ENCODE measurements around the gene ZNF414.

The ZNF414 gene

DNA sequence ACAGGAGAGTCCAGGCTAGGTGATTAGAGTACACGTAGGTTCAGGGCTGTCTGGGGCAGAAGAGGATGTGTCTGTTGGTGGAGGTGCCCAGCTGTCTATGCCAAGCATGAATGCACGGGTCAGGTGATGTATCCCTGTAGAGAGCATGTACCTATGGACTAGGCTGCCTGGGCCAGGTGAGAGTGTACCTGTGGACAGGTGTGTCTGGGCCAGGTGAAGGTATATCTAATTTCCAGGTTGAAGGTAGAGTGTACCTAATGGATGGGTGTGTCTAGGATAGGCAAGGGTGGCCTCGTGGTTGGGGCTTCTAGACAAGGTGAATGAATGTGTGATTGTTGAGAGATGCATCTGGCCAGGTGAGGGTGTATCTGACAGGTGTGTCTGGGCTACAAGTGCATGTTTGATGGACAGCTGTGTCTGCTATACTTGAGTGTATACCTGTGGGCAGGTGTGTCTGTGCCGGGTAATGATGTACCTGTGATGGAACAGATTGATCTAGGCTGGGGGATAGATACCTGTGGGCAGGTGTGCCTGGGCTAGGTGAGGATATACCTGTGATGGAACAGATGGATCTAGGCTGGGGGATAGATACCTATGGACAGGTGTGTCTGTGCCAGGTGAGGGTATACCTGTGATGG lies 15.5 kb upstream of the ZNF414 start:
- TF ChIP-seq, protein P1, sequence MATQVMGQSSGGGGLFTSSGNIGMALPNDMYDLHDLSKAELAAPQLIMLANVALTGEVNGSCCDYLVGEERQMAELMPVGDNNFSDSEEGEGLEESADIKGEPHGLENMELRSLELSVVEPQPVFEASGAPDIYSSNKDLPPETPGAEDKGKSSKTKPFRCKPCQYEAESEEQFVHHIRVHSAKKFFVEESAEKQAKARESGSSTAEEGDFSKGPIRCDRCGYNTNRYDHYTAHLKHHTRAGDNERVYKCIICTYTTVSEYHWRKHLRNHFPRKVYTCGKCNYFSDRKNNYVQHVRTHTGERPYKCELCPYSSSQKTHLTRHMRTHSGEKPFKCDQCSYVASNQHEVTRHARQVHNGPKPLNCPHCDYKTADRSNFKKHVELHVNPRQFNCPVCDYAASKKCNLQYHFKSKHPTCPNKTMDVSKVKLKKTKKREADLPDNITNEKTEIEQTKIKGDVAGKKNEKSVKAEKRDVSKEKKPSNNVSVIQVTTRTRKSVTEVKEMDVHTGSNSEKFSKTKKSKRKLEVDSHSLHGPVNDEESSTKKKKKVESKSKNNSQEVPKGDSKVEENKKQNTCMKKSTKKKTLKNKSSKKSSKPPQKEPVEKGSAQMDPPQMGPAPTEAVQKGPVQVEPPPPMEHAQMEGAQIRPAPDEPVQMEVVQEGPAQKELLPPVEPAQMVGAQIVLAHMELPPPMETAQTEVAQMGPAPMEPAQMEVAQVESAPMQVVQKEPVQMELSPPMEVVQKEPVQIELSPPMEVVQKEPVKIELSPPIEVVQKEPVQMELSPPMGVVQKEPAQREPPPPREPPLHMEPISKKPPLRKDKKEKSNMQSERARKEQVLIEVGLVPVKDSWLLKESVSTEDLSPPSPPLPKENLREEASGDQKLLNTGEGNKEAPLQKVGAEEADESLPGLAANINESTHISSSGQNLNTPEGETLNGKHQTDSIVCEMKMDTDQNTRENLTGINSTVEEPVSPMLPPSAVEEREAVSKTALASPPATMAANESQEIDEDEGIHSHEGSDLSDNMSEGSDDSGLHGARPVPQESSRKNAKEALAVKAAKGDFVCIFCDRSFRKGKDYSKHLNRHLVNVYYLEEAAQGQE (IDR thresholded peaks at IDR 0.05; ENCODE audit: insufficient replicate concordance, low read depth) = no peak
- TF ChIP-seq GABPA (IDR thresholded peaks at IDR 0.05; ENCODE audit: low read depth) (no peak), POLR2AphosphoS5 (IDR thresholded peaks at IDR 0.05; ENCODE audit: low read depth) (no peak), SPI1 (IDR thresholded peaks at IDR 0.05; ENCODE audit: borderline replicate concordance, low read depth) (no peak)
- TF ChIP-seq, protein P2, sequence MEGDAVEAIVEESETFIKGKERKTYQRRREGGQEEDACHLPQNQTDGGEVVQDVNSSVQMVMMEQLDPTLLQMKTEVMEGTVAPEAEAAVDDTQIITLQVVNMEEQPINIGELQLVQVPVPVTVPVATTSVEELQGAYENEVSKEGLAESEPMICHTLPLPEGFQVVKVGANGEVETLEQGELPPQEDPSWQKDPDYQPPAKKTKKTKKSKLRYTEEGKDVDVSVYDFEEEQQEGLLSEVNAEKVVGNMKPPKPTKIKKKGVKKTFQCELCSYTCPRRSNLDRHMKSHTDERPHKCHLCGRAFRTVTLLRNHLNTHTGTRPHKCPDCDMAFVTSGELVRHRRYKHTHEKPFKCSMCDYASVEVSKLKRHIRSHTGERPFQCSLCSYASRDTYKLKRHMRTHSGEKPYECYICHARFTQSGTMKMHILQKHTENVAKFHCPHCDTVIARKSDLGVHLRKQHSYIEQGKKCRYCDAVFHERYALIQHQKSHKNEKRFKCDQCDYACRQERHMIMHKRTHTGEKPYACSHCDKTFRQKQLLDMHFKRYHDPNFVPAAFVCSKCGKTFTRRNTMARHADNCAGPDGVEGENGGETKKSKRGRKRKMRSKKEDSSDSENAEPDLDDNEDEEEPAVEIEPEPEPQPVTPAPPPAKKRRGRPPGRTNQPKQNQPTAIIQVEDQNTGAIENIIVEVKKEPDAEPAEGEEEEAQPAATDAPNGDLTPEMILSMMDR (IDR thresholded peaks at IDR 0.05; ENCODE audit: insufficient read depth, low read length) = no peak
- DNase-seq (ENCODE audit: low read depth in 1 of 2, low spot score in 1 of 2) = no peak
- Histone ChIP-seq H3K27me3 (ENCODE audit: insufficient read depth, poor library complexity, severe bottlenecking) (no peaks in the 10 kb centered on the region), H3K4me3 (replicated peaks; ENCODE audit: insufficient read depth, low read length) (no peak overlapping the region), H3K27ac (replicated peaks) (no peak overlapping the region)

DNA sequence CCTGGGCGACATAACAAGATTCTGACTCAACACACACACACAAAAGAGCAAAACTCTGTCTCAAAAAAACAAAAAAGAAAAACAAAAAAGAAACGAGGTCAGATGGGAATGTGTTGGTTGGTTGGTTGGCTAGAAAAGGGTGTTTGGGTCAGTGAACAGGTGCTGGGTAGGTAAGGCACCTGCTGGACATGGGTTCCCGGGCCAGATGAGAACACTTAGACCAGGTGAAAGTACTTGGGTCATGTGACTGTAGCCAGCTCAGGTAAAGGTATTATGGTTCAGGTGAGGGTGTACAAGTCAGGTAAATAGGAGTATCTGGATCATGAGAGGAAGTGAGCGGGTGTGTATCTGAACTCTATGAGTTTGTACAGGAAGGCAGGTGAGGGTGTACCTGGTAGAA lies 14.5 kb upstream of the ZNF414 start:
- DNase-seq (ENCODE audit: low read depth in 1 of 2, low spot score in 1 of 2) = no peak
- no peak overlapping the region for H3K4me3 ChIP-seq (replicated peaks; ENCODE audit: insufficient read depth, low read length)
- no peak overlapping the region for H3K27ac ChIP-seq (replicated peaks)
- TF ChIP-seq POLR2AphosphoS5 (IDR thresholded peaks at IDR 0.05; ENCODE audit: low read depth) = no peak
- H3K27me3 ChIP-seq (ENCODE audit: insufficient read depth, poor library complexity, severe bottlenecking) = no peaks in the 10 kb centered on the region

DNA sequence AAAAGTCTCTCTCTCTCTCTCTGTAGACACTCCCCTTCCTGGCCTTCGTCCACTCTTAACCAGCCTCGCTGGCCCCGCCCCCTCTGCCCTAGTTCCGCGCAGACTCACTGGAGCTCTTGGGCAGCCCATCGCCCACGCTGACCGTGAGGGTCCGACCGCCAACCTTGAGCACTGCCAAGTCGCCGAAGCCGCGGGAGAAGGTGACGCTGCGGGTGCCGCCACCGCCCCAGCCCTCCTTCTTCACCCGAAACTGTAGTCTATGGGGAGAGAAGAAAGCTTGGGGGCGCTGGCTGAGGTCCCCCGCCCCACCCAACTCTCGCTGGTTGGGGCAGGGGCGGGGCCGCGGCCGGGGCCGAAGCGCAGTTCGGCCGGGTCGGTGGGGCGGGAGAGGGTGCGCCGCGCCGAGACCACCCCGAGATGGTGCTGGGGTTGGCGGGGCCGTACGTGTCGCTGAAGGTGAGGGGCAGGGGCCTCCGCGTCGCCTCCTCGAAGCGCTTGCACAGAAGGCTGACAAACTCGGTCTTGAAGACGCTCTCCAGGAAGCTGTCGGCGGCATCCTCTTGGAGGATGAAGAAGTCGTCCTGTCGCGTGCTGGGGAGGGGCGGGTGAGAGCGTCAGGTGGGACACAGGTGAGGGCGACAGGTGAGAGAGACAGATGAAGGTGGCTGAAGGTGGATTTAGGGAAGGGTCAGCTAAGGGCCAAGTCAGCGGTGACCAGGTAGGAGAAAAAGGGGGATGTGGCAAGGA lies 12.6 kb upstream of the ZNF414 start:
- H3K27ac ChIP-seq (replicated peaks) = no peak overlapping the region
- no peak for DNase-seq (ENCODE audit: low read depth in 1 of 2, low spot score in 1 of 2)
- TF ChIP-seq, protein P2 (IDR thresholded peaks at IDR 0.05; ENCODE audit: insufficient read depth, low read length) = no peak
- TF ChIP-seq POLR2AphosphoS5 (IDR thresholded peaks at IDR 0.05; ENCODE audit: low read depth) = no peak
- no peak for TF ChIP-seq GABPA (IDR thresholded peaks at IDR 0.05; ENCODE audit: low read depth)
- no peak for TF ChIP-seq SPI1 (IDR thresholded peaks at IDR 0.05; ENCODE audit: borderline replicate concordance, low read depth)
- TF ChIP-seq, protein P1 (IDR thresholded peaks at IDR 0.05; ENCODE audit: insufficient replicate concordance, low read depth) = no peak
- H3K4me3 ChIP-seq (replicated peaks; ENCODE audit: insufficient read depth, low read length) = no peak overlapping the region
- H3K27me3 ChIP-seq (ENCODE audit: insufficient read depth, poor library complexity, severe bottlenecking) = no peaks in the 10 kb centered on the region

DNA sequence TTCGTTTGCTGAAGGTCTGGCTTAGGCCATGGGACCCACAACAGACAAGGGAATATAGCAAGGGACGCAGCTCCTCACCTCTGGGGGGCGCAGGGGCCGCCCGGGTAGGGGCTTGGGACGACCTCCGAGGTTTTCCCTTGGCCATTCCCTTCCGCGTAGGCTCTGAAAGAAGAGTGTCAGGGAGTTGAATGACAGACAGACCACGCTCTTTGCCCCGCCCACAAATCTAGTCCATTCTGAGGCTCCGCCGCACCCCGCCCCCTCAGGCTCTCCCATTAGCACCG lies 11.4 kb upstream of the ZNF414 start:
- no peak for DNase-seq (ENCODE audit: low read depth in 1 of 2, low spot score in 1 of 2)
- no peak overlapping the region for H3K4me3 ChIP-seq (replicated peaks; ENCODE audit: insufficient read depth, low read length)
- H3K27me3 ChIP-seq (ENCODE audit: insufficient read depth, poor library complexity, severe bottlenecking) = no peaks in the 10 kb centered on the region
- no peak for TF ChIP-seq GABPA (IDR thresholded peaks at IDR 0.05; ENCODE audit: low read depth)
- TF ChIP-seq POLR2AphosphoS5 (IDR thresholded peaks at IDR 0.05; ENCODE audit: low read depth) = no peak
- TF ChIP-seq, protein P2 (IDR thresholded peaks at IDR 0.05; ENCODE audit: insufficient read depth, low read length) = no peak
- no peak for TF ChIP-seq SPI1 (IDR thresholded peaks at IDR 0.05; ENCODE audit: borderline replicate concordance, low read depth)
- TF ChIP-seq, protein P1 (IDR thresholded peaks at IDR 0.05; ENCODE audit: insufficient replicate concordance, low read depth) = no peak
- H3K27ac ChIP-seq (replicated peaks) = no peak overlapping the region
